ENCODE measurements around the gene PLS1.

DNA sequence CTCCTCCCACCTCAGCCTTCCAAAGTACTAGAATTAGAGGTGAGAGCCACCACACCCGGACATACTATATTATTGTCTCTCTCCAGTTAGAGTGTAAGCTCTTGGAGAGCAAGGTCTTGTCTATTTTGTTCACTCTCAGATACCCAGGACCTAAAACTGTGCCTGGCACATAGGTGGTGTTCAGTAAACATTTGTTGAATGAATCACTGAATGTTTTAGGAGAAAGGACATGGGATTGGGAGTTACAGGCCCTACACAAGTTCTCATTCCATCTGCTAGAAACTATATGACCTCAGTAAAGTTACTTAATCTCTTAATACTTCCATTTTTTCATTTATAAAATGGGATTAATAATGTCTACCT, 16.2 kb upstream of the PLS1 start:
- TF ChIP-seq, protein P1, sequence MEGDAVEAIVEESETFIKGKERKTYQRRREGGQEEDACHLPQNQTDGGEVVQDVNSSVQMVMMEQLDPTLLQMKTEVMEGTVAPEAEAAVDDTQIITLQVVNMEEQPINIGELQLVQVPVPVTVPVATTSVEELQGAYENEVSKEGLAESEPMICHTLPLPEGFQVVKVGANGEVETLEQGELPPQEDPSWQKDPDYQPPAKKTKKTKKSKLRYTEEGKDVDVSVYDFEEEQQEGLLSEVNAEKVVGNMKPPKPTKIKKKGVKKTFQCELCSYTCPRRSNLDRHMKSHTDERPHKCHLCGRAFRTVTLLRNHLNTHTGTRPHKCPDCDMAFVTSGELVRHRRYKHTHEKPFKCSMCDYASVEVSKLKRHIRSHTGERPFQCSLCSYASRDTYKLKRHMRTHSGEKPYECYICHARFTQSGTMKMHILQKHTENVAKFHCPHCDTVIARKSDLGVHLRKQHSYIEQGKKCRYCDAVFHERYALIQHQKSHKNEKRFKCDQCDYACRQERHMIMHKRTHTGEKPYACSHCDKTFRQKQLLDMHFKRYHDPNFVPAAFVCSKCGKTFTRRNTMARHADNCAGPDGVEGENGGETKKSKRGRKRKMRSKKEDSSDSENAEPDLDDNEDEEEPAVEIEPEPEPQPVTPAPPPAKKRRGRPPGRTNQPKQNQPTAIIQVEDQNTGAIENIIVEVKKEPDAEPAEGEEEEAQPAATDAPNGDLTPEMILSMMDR (IDR thresholded peaks at IDR 0.05; ENCODE audit: insufficient read depth, low read length) = no peak
- no peak for TF ChIP-seq SPI1 (IDR thresholded peaks at IDR 0.05; ENCODE audit: borderline replicate concordance, low read depth)

Measured in HL-60 (cell line).